ENCODE results near the gene GPT2. TPM values are rescaled to one million over a fixed set of nuclear protein-coding genes. Genes with fewer than 3 reads are reported as not detected.

The GPT2 gene
- total RNA-seq: 71.2 and 73.3 TPM in 2 replicates

GRCh38 chr16:46883690-46884512 is at the start of gene GPT2:
GPT2 (plus strand) TSS chr16:46884362; CDS start chr16:46884716, 354 bp downstream.
- no peaks in the 10 kb centered on the region for H3K27me3 ChIP-seq (ENCODE audit: control insufficient read depth, insufficient read depth, low read length)
- peak within 1 kb of the TSS; percentile 82 for H3K4me3 ChIP-seq (ENCODE audit: low read depth, low read length)
- no peak for TF ChIP-seq CTCF (IDR thresholded peaks at IDR 0.05; ENCODE audit: insufficient read depth, low read length, poor library complexity, severe bottlenecking)
- DNase-seq (ENCODE audit: low read depth): peak; percentile 78
- H3K36me3 ChIP-seq (ENCODE audit: control insufficient read depth, insufficient read depth, low read length): no peaks in the 10 kb centered on the region

- H3K36me3 ChIP-seq (ENCODE audit: control insufficient read depth, insufficient read depth, low read length): no peaks in the 10 kb centered on the region
These were observed 47.3 kb upstream of the GPT2 start for GRCh38 chr16:46836534-46837530.

DNA sequence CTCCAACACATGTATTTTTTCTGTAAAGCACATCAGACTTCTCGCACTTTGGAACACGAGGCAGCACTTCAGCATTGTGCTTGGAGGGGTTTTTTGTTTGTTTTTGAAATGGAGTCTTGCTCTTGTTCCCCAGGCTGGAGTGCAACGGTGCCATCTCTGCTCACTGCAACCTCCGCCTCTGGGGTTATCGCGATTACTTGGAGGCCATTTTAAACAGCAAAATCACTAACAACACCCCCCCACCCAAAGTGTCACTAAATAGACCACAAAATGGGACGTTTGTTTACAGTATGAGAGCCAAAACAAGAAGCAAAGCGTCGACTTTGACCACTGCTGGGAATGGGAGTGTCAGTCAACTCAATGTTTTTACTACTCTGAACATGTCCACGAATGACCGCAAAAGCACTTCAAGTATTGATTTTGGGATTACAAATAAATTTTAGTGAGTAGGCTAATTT is 44.1 kb upstream of the GPT2 start:
- no peak overlapping the region for H3K4me3 ChIP-seq (ENCODE audit: low read depth, low read length)
- no peak for DNase-seq (ENCODE audit: low read depth)
- H3K36me3 ChIP-seq (ENCODE audit: control insufficient read depth, insufficient read depth, low read length): no peaks in the 10 kb centered on the region
- TF ChIP-seq CTCF (IDR thresholded peaks at IDR 0.05; ENCODE audit: insufficient read depth, low read length, poor library complexity, severe bottlenecking): no peak
- H3K27me3 ChIP-seq (ENCODE audit: control insufficient read depth, insufficient read depth, low read length): peaks cover 9% of the 10 kb centered on the region

More at GRCh38 chr16:46836534-46837530, 47.3 kb upstream of the GPT2 start:
- no peak for DNase-seq (ENCODE audit: low read depth)
- Histone ChIP-seq H3K27me3 (ENCODE audit: control insufficient read depth, insufficient read depth, low read length) (no peaks in the 10 kb centered on the region), H3K4me3 (ENCODE audit: low read depth, low read length) (no peak overlapping the region)
- TF ChIP-seq CTCF (IDR thresholded peaks at IDR 0.05; ENCODE audit: insufficient read depth, low read length, poor library complexity, severe bottlenecking): no peak

- Histone ChIP-seq H3K36me3 (ENCODE audit: control insufficient read depth, insufficient read depth, low read length) (no peaks in the 10 kb centered on the region), H3K4me3 (ENCODE audit: low read depth, low read length) (no peak overlapping the region), H3K27me3 (ENCODE audit: control insufficient read depth, insufficient read depth, low read length) (peaks cover 9% of the 10 kb centered on the region)
- no peak for TF ChIP-seq CTCF (IDR thresholded peaks at IDR 0.05; ENCODE audit: insufficient read depth, low read length, poor library complexity, severe bottlenecking)
- DNase-seq (ENCODE audit: low read depth): no peak
These were observed 41.8 kb upstream of the GPT2 start for GRCh38 chr16:46842192-46842895.

- H3K4me3 ChIP-seq (ENCODE audit: low read depth, low read length): no peak overlapping the region
- DNase-seq (ENCODE audit: low read depth): no peak
- H3K36me3 ChIP-seq (ENCODE audit: control insufficient read depth, insufficient read depth, low read length): no peaks in the 10 kb centered on the region
- TF ChIP-seq CTCF (IDR thresholded peaks at IDR 0.05; ENCODE audit: insufficient read depth, low read length, poor library complexity, severe bottlenecking): no peak
- H3K27me3 ChIP-seq (ENCODE audit: control insufficient read depth, insufficient read depth, low read length): peaks cover 9% of the 10 kb centered on the region
These were observed 40.1 kb upstream of the GPT2 start for GRCh38 chr16:46843898-46844642.

Data from kidney epithelial cell (primary cell).